T-cell (primary cell): ENCODE data around the gene MMAA. TPM values are rescaled to one million over a fixed set of nuclear protein-coding genes. Genes with fewer than 3 reads are reported as not detected.
"Not testable (repeated sequence)": the region's sequence is repeated elsewhere in the genome, so short reads cannot be mapped to it uniquely, and the experiment has no call there.

ENCODE experiments used
- ATAC-seq, 4 experiments: fragments of 200-7000 bp in 3 of 4; fragments of 150-1000 bp in 1 of 4; cut with Tn5 transposase; replicated peaks in 1 of 4; 1 replicate in 3 of 4; 2 replicates in 1 of 4; pipeline ENCODE4 v1.10.0; 2021; ENCODE audit warnings: moderate library complexity in 3 of 4, mild to moderate bottlenecking in 2 of 4, moderate number of reproducible peaks in 1 of 4
- CTCF ChIA-PET, 2 donors: fragments of 300-600 bp; sonication (Branson Sonifier 250); formaldehyde crosslinking; loops; one replicate each; lab custom pipeline; 2022; ENCODE audit warnings: antibody characterized with exemption in 2 of 2; lab: Charles Lee
- POLR2A ChIA-PET, 2 donors: fragments of 300-600 bp; sonication (Branson Sonifier 250); formaldehyde crosslinking; loops; one replicate each; lab custom pipeline; 2022; ENCODE audit warnings: antibody characterized with exemption in 2 of 2; lab: Charles Lee
- DNase-seq, 35 experiments: peaks; one replicate each; pipeline versions ENCODE4 v3.0.0 to v3.0.0-alpha.2; 2013 to 2023
- H3K27ac ChIP-seq: one replicate; pipeline ENCODE4 v1.5.1; 2013; ENCODE audit warnings: low read length
- H3K27me3 ChIP-seq, 2 experiments: replicated peaks in 1 of 2; 1 replicate in 1 of 2; 2 replicates in 1 of 2; pipeline versions ENCODE4 v1.6.1 to v1.7.0; 2013; ENCODE audit warnings: low read length in 1 of 2, mixed read lengths in 1 of 2; ENCODE audit not compliant: control insufficient read depth in 2 of 2, insufficient read depth in 2 of 2; ENCODE audit errors: extremely low read depth in 1 of 2
- H3K36me3 ChIP-seq, 2 donors: 1 replicate in 1 of 2; 2 replicates in 1 of 2; pipeline versions ENCODE4 v1.6.1 to v1.7.0; 2013; ENCODE audit warnings: low read length in 1 of 2; ENCODE audit not compliant: control insufficient read depth in 2 of 2, insufficient read depth in 1 of 2; ENCODE audit errors: extremely low read depth in 1 of 2
- H3K4me1 ChIP-seq, 2 experiments: 1 replicate in 1 of 2; 2 replicates in 1 of 2; pipeline versions ENCODE4 v1.6.1 to v1.7.0; 2013; ENCODE audit warnings: low read length in 2 of 2, mixed read lengths in 1 of 2; ENCODE audit not compliant: insufficient read depth in 2 of 2, control insufficient read depth in 1 of 2; ENCODE audit errors: extremely low read depth in 1 of 2
- H3K4me3 ChIP-seq, 2 donors: 1 replicate in 1 of 2; 2 replicates in 1 of 2; pipeline versions ENCODE4 v1.5.1 to v1.7.0; 2013; ENCODE audit warnings: mild to moderate bottlenecking in 2 of 2, low read length in 1 of 2, moderate library complexity in 1 of 2; ENCODE audit not compliant: control insufficient read depth in 1 of 2; ENCODE audit errors: extremely low read depth in 1 of 2
- H3K9me3 ChIP-seq: 2 replicates; pipeline ENCODE4 v1.7.0; 2013
- H3K27ac Mint-ChIP-seq, 2 donors: one replicate each; pipeline ENCODE4 v1.8.0; 2020 to 2021; ENCODE audit warnings: mild to moderate bottlenecking in 2 of 2, mixed read lengths in 2 of 2
- H3K27me3 Mint-ChIP-seq, 2 donors: one replicate each; pipeline ENCODE4 v1.8.0; 2021 to 2022; ENCODE audit warnings: mixed read lengths in 2 of 2
- H3K36me3 Mint-ChIP-seq: one replicate; pipeline ENCODE4 v1.8.0; 2021; ENCODE audit warnings: mixed read lengths
- H3K4me1 Mint-ChIP-seq, 3 donors: one replicate each; pipeline ENCODE4 v1.8.0; 2020 to 2022; ENCODE audit warnings: mixed read lengths in 3 of 3, mild to moderate bottlenecking in 1 of 3
- H3K4me3 Mint-ChIP-seq, 3 donors: one replicate each; pipeline ENCODE4 v1.8.0; 2020 to 2022; ENCODE audit warnings: mild to moderate bottlenecking in 3 of 3, mixed read lengths in 3 of 3, moderate library complexity in 3 of 3
- H3K9me3 Mint-ChIP-seq, 3 donors: one replicate each; pipeline ENCODE4 v1.8.0; 2020 to 2022; ENCODE audit warnings: mixed read lengths in 3 of 3
- WGBS: methylation state at CpG from one replicate; pipeline ENCODE4 v1.1.5; 2013; ENCODE audit warnings: missing lambda C conversion rate; ENCODE audit not compliant: insufficient coverage; 5-methylcytosine and 5-hydroxymethylcytosine counted together
- total RNA-seq, 35 experiments: library from RNA in 6 of 35; stranded (reverse) in 6 of 35; fragments of 120-200 nt in 1 of 35; gene quantifications; one replicate each; pipeline versions ENCODE4 v1.2.1 to v1.2.4 and lab custom pipeline; 2013 to 2026

MMAA gene
- total RNA-seq, result 10 to 100 TPM in 3 of 5 donors, 1 to 10 TPM in 2; 7.2 to 13.1 (median 10.4) TPM
- 9.7 TPM for total RNA-seq (2013)
- 7.9 to 19.6 (median 14.0) reads per million in 29 experiments for total RNA-seq (lab: John Stamatoyannopoulos, UW)

DNA sequence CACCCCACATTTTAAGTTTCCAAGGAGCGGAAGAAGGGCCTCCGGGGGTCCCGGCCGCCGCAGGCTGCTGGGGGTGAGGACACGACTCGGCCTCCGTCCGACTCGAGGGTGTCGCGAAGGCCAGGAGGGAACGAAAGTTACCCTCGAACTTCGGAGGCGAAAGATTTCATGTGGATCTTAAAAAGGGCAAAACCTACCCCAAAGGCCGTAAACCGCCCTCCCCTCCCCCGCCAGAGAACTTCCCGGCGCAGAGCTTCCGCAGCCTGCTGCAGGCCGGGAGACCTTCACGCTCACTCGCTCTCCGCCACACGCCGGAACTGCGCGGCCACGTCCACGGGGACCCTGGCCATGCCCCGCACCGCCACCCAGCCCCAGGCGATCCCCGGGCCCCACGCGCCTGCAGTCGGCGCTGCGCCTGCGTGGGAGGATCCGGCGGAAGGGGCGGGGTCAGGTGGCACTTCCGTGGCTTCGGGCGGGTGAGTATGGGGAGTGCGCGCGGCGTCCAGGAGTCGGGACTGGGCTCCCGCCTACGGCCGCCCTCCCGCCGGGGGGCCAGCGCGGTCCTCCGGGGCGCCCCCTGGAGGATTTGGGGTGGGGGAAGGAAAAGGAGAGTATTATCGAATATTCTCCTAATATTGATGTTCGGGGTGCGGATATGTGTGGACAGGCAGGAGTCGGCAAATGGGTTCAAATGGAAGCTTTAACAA is at the start of gene MMAA:
Gene MMAA, plus strand, starts transcription at position 454 of the 707 bp plus-strand sequence. CDS start 19,755 bp downstream, outside the sequence.
- ChIA-PET POLR2A (interaction anchor here in 1 of 2 donors (0.9 kb wide), 1 partner anchor 440 kb away, joined by 3 read pairs; no protein-coding TSS in a partner anchor), CTCF (interaction anchor here (0.6 to 3.5 kb wide), 7 partner anchors 9 to 1354 kb away, joined by 3 to 28 read pairs (median 3); no protein-coding TSS in a partner anchor)
- Mint-ChIP-seq H3K4me1 (peaks cover 45 to 53% (median 45%) of the 10 kb centered on the region in 3 donors), H3K27me3 (peaks cover under 1 to 1% of the 10 kb centered on the region in 2 donors), H3K4me3 (peak within 1 kb of the TSS; percentile 95 to 97 (median 96)), H3K36me3 (peaks cover 8% of the 10 kb centered on the region), H3K9me3 (peaks cover 2 to 4% (median 3%) of the 10 kb centered on the region in 3 donors), H3K27ac (peak within 1 kb of the TSS; percentile 99)
- no peaks in the 10 kb centered on the region for H3K27me3 ChIP-seq
- peak within 1 kb of the TSS; percentile 91 to 95 for H3K4me3 ChIP-seq
- no peaks in the 10 kb centered on the region for H3K36me3 ChIP-seq
- peak; percentile 78 to 96 (median 90) for DNase-seq
- ATAC-seq, result peak; percentile 93 to 97 (median 96)
- H3K4me1 ChIP-seq, result peaks cover 14 to 15% of the 10 kb centered on the region in 2 experiments
- under 1% methylated on average over 60 of the region's 66 CpGs for WGBS
- no peaks in the 10 kb centered on the region for H3K9me3 ChIP-seq
- H3K27ac ChIP-seq, result peak within 1 kb of the TSS; percentile 97

DNA sequence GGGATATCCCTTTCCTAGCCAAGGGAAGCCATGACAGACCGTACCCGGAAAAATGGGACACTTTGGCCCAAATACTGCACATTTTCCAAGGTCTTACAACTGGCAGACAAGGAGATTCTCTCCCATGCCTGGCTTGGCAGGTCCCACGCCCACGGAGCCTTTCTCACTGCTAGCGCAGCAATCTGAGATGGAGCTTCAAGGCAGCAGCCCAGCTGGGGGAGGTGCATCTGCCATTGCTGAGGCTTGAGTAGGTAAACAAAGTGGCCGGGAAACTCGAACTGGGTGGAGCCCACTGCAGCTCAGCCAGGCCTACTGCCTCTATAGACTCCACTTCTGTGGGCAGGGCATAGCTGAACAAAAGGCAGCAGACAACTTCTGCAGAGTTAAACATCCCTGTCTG is 44.6 kb upstream of the MMAA start:
- H3K9me3 ChIP-seq, H3K36me3 ChIP-seq, H3K27me3 ChIP-seq, H3K27ac ChIP-seq, H3K36me3 Mint-ChIP-seq, H3K4me3 Mint-ChIP-seq, H3K4me1 Mint-ChIP-seq, H3K4me3 ChIP-seq, DNase-seq, H3K27ac Mint-ChIP-seq, CTCF ChIA-PET, POLR2A ChIA-PET, H3K4me1 ChIP-seq, ATAC-seq: not testable (repeated sequence)
- 100% methylated on average over 1 of the region's 7 CpGs for WGBS
- Mint-ChIP-seq H3K27me3 (peaks cover 18 to 37% of the 10 kb centered on the region in 2 donors), H3K9me3 (peaks cover 0 to 10% (median 6%) of the 10 kb centered on the region in 3 donors)

DNA sequence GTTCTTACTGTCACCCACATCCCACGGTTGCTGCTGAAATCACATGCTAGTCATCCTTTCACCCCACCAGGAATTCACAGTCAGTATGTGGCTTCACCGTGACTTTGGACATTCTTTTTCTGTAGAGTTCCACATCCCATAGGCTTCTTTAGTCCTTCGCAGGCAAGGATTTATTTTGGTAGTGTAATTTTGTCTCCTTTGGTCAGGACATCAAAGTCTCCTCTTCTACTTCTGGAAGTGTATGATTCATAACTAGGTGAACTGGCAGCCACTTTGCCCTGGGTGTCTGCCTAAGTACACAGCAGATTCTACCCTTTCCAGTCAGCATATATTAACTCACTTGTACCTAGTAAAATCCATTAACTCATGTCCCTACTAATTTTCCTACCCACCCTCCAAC is 38.3 kb upstream of the MMAA start:
- DNase-seq (no peak), ATAC-seq (no peak)
- Mint-ChIP-seq H3K27me3 (peaks cover 9 to 16% of the 10 kb centered on the region in 2 donors), H3K9me3 (peaks cover 0 to 3% (median 0%) of the 10 kb centered on the region in 3 donors), H3K27ac (no peak overlapping the region), H3K4me1 (no peaks in the 10 kb centered on the region), H3K4me3 (no peak overlapping the region), H3K36me3 (no peaks in the 10 kb centered on the region)
- ChIA-PET CTCF (no interaction called here), POLR2A (no interaction called here)
- H3K4me3 ChIP-seq, result no peak overlapping the region
- H3K4me1 ChIP-seq, result no peaks in the 10 kb centered on the region
- no peaks in the 10 kb centered on the region for H3K9me3 ChIP-seq
- H3K36me3 ChIP-seq, result no peaks in the 10 kb centered on the region
- no CpG with 5 or more reads among the region's 3 CpGs for WGBS
- no peaks in the 10 kb centered on the region for H3K27me3 ChIP-seq
- H3K27ac ChIP-seq, result no peak overlapping the region

DNA sequence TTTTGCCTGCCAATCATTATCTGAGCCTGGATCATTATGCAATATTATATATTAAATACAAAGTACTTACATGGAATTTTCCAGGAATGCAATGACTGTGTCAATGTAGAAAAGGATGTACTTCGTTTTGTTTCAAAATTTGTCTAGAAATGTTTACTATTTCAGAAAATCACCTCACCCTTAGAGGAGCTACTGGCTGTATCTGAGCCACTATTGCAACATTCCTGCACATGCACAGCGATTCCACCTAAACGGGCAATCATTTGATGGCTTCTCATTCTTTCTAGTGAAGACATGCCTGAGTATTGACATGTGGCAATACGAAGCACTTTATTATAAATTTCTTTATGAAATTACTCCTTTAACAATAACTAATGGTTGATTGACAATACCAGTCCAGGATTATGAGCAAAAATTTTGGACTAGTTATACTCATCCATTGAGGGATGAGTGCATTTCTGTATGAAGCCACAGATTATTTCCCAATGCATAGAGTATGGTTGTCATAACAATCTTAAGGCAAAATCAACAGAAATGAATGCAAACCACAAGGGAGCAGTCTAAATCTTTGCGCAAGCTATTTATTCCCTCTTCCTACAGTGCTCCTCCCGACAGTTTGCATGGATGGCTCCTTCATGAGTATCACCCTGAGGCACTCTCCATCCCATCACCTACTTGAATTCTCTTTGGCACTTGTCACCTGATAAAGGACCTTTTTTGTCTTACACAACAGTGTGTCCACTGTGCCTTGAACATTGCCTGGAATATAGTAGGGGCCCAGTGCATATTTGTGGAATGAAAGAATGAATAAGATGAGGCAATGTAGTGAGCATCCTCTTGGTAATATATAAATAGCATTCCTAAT is 35.8 kb upstream of the MMAA start:
- Histone ChIP-seq H3K36me3 (no peaks in the 10 kb centered on the region), H3K27ac (no peak overlapping the region), H3K9me3 (no peaks in the 10 kb centered on the region), H3K4me3 (no peak overlapping the region), H3K27me3 (peaks cover 0 to under 1% of the 10 kb centered on the region in 2 experiments), H3K4me1 (no peaks in the 10 kb centered on the region)
- no peak overlapping the region for H3K4me3 Mint-ChIP-seq
- peaks cover 12 to 17% of the 10 kb centered on the region in 2 donors for H3K27me3 Mint-ChIP-seq
- ChIA-PET POLR2A (no interaction called here), CTCF (no interaction called here)
- no peak overlapping the region for H3K27ac Mint-ChIP-seq
- H3K4me1 Mint-ChIP-seq, result no peaks in the 10 kb centered on the region
- DNase-seq, result no peak
- peaks cover 0 to 3% (median 0%) of the 10 kb centered on the region in 3 donors for H3K9me3 Mint-ChIP-seq
- H3K36me3 Mint-ChIP-seq, result no peaks in the 10 kb centered on the region
- ATAC-seq, result no peak
- 100% methylated on average over 2 of the region's 6 CpGs for WGBS

DNA sequence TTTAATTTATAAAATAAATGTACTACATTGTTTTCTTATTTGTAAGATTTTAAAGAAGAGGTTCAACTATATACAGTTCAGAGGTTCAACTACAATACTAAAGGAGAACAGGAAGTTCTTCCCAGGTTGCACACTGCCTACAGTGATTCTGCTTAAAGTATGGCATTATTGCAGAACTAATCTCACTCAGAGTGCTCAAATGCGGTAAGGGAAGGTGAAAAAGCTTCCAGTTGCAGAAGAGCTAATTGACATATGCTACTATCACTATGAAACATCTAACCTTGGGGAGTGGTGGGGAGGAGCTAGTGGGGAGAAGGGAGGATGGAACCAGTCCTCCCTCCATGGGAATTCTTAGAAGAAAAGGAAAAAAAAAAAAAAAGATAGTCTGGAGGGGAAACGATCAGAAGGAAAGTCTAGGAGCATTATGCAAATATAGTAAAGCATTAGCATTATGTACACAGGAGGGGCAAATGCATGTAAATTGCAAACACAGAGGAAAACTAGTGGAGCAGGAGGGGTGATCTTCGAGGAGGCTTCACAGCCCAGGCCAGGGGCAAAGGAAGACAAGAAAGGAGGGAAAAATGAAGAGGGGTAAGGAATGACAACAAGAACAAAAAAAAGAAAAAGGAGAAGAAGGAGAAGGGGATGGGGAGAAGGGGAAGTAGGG is 32.0 kb upstream of the MMAA start:
- DNase-seq, result no peak
- no peaks in the 10 kb centered on the region for H3K4me1 Mint-ChIP-seq
- WGBS, result 43% methylated on average over 1 of the region's 3 CpGs
- CTCF ChIA-PET, result no interaction called here
- ATAC-seq, result no peak
- POLR2A ChIA-PET, result no interaction called here
- peaks cover 0 to 4% (median under 1%) of the 10 kb centered on the region in 3 donors for H3K9me3 Mint-ChIP-seq
- no peak overlapping the region for H3K27ac Mint-ChIP-seq
- Histone ChIP-seq H3K9me3 (no peaks in the 10 kb centered on the region), H3K27me3 (peaks cover 0 to 2% of the 10 kb centered on the region in 2 experiments), H3K36me3 (no peaks in the 10 kb centered on the region), H3K4me3 (no peak overlapping the region), H3K27ac (no peak overlapping the region), H3K4me1 (no peaks in the 10 kb centered on the region)
- peaks cover 16 to 19% of the 10 kb centered on the region in 2 donors for H3K27me3 Mint-ChIP-seq
- H3K4me3 Mint-ChIP-seq, result no peak overlapping the region
- no peaks in the 10 kb centered on the region for H3K36me3 Mint-ChIP-seq

DNA sequence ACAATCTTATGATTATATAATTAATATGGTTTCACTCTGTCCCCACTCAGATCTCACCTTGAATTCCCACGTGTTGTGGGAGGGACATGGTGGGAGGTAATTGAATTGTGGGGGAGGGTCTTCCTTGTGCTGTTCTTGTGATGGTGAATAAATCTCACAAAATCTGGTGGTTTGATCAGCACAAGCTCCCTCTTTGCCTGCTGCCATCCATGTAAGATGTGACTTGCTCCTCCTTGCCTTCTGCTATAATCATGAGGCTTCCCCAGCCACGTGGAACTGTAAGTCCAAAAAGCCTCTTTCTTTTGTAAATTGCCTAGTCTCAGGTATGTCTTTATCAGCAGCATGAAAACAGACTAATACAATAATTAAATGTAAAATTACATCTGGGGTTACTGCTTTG is 29.8 kb upstream of the MMAA start:
- ATAC-seq, H3K27me3 ChIP-seq, H3K27ac ChIP-seq, H3K4me1 Mint-ChIP-seq, H3K4me3 ChIP-seq, H3K4me1 ChIP-seq, H3K36me3 ChIP-seq, CTCF ChIA-PET, H3K9me3 ChIP-seq, DNase-seq, H3K27ac Mint-ChIP-seq, H3K9me3 Mint-ChIP-seq, H3K4me3 Mint-ChIP-seq, POLR2A ChIA-PET, H3K36me3 Mint-ChIP-seq: not testable (repeated sequence)
- no CpG with 5 or more reads among the region's 2 CpGs for WGBS
- peaks cover 19 to 22% of the 10 kb centered on the region in 2 donors for H3K27me3 Mint-ChIP-seq
